Measurements from ENCODE around the gene EPS15.
A peak's percentile ranks its signal among the peaks of the same experiment; 100 is the strongest.

Gene EPS15

GRCh38 chr1:51523931-51524330 lies 4.9 kb upstream of the EPS15 start:
- no peak for DNase-seq (ENCODE audit: low read depth)
- no peak overlapping the region for H3K4me3 ChIP-seq (ENCODE audit: control insufficient read depth, low read depth, low read length)
- TF ChIP-seq CTCF (conservative IDR thresholded peaks at IDR 0.05; ENCODE audit: control insufficient read depth, insufficient read depth, low read depth, low read length): no peak

- no peak for DNase-seq (ENCODE audit: low read depth)
- H3K4me3 ChIP-seq (ENCODE audit: control insufficient read depth, low read depth, low read length): no peak overlapping the region
- no peak for TF ChIP-seq CTCF (conservative IDR thresholded peaks at IDR 0.05; ENCODE audit: control insufficient read depth, insufficient read depth, low read depth, low read length)
Observed at GRCh38 chr1:51520700-51521248, 1.7 kb upstream of the EPS15 start.

GRCh38 chr1:51519865-51520699 lies 1.0 kb upstream of the EPS15 start:
- no peak for TF ChIP-seq CTCF (conservative IDR thresholded peaks at IDR 0.05; ENCODE audit: control insufficient read depth, insufficient read depth, low read depth, low read length)
- no peak for DNase-seq (ENCODE audit: low read depth)
- H3K4me3 ChIP-seq (ENCODE audit: control insufficient read depth, low read depth, low read length): no peak overlapping the region

- no peak for DNase-seq (ENCODE audit: low read depth)
- peak overlapping the region; percentile 87 for H3K4me3 ChIP-seq (ENCODE audit: control insufficient read depth, low read depth, low read length)
- TF ChIP-seq CTCF (conservative IDR thresholded peaks at IDR 0.05; ENCODE audit: control insufficient read depth, insufficient read depth, low read depth, low read length): no peak
Observed at GRCh38 chr1:51518586-51519047, 449 bp downstream of the EPS15 start.

- TF ChIP-seq CTCF (conservative IDR thresholded peaks at IDR 0.05; ENCODE audit: control insufficient read depth, insufficient read depth, low read depth, low read length): no peak
- peak overlapping the region; percentile 87 for H3K4me3 ChIP-seq (ENCODE audit: control insufficient read depth, low read depth, low read length)
- peak; percentile 40 for DNase-seq (ENCODE audit: low read depth)
Observed at GRCh38 chr1:51518033-51518585, 957 bp downstream of the EPS15 start.

GRCh38 chr1:51517361-51518032 lies 1.6 kb downstream of the EPS15 start:
- TF ChIP-seq CTCF (conservative IDR thresholded peaks at IDR 0.05; ENCODE audit: control insufficient read depth, insufficient read depth, low read depth, low read length): no peak
- no peak for DNase-seq (ENCODE audit: low read depth)
- H3K4me3 ChIP-seq (ENCODE audit: control insufficient read depth, low read depth, low read length): peak overlapping the region; percentile 87
